K562 (cell line): Measurements from ENCODE around the gene TMEM229B. TPM values are rescaled to one million over a fixed set of nuclear protein-coding genes. Genes with fewer than 3 reads are reported as not detected.

Source experiments
- ATAC-seq: fragments of 200-7000 bp; cut with Tn5 transposase; 3 replicates; pipeline ENCODE4 v1.9.1; 2020; ENCODE audit warnings: moderate library complexity
- BruUV-seq: library from RNA; stranded (reverse); fragments of 400-500 nt; replicated peaks from 2 replicates; lab custom pipeline; 2021; lab: Mats Ljungman, UMichigan
- CTCF ChIA-PET: fragments of 300-600 bp; formaldehyde crosslinking; extraction: SDS; loops from one replicate; lab custom pipeline; 2021; ENCODE audit warnings: low intra/inter-chr PET ratio; lab: Yijun Ruan, JAX
- POLR2A ChIA-PET: fragments of 300-600, 350-650 bp; sonication (Branson Sonifier 250); formaldehyde crosslinking; extraction: SDS; loops from one replicate; lab custom pipeline; 2021; ENCODE audit warnings: antibody characterized with exemption, inconsistent platforms; lab: Yijun Ruan, JAX
- DNase-seq, 4 experiments: peaks; one replicate each; pipeline versions ENCODE4 v3.0.0 to v3.0.0-alpha.2; 2011 to 2018; ENCODE audit warnings: low spot score in 3 of 4, mixed read lengths in 3 of 4; ENCODE audit errors: extremely low read depth in 1 of 4
- FAIRE-seq: peaks from 2 replicates; lab custom pipeline; 2011; peaks lifted over from hg19 to GRCh38; lab: Jason Lieb, UNC
- H2AFZ ChIP-seq: 2 replicates; pipeline ENCODE4 v1.6.0; 2011; ENCODE audit warnings: low read depth, low read length, control low read depth, inconsistent platforms
- H3K27ac ChIP-seq: fragments of 200-600 bp; 3 replicates; pipeline ENCODE4 v1.8.0; 2011; ENCODE audit warnings: low read depth, mild to moderate bottlenecking, control low read depth, inconsistent platforms, low read length, moderate library complexity, mixed read lengths; ENCODE audit errors: extremely low read depth
- H3K27me3 ChIP-seq, 2 experiments: fragments of 300-600 bp in 1 of 2; 2 replicates in 1 of 2; 3 replicates in 1 of 2; pipeline versions ENCODE4 v1.6.0 to v1.8.0; 2011; ENCODE audit warnings: inconsistent platforms in 2 of 2, low read length in 2 of 2, mild to moderate bottlenecking in 1 of 2, mixed read lengths in 1 of 2, moderate library complexity in 1 of 2; ENCODE audit not compliant: control insufficient read depth in 2 of 2, insufficient read depth in 2 of 2
- H3K36me3 ChIP-seq: fragments of 300-600 bp; 3 replicates; pipeline ENCODE4 v1.8.0; 2011; ENCODE audit warnings: mild to moderate bottlenecking, low read length, inconsistent platforms; ENCODE audit not compliant: control insufficient read depth, insufficient read depth
- H3K4me1 ChIP-seq, 2 experiments: fragments of 200-600 bp in 1 of 2; replicated peaks in 1 of 2; 2 replicates in 1 of 2; 3 replicates in 1 of 2; pipeline versions ENCODE4 v1.5.1 to v1.8.0; 2011; ENCODE audit warnings: inconsistent platforms in 2 of 2, low read length in 2 of 2, mild to moderate bottlenecking in 1 of 2, mixed read lengths in 1 of 2, moderate library complexity in 1 of 2; ENCODE audit not compliant: control insufficient read depth in 2 of 2, insufficient read depth in 2 of 2
- H3K4me2 ChIP-seq: 2 replicates; pipeline ENCODE4 v1.6.1; 2011; ENCODE audit warnings: low read length, control low read depth, inconsistent platforms, mixed read lengths; ENCODE audit not compliant: insufficient read depth
- H3K4me3 ChIP-seq: fragments of 200-600 bp; sonication (generic), shearing (Covaris generic); 2 replicates; pipeline ENCODE4 v1.5.1; 2016; ENCODE audit warnings: control low read depth, inconsistent platforms
- H3K79me2 ChIP-seq: fragments of 200-600 bp; 3 replicates; pipeline ENCODE4 v1.8.0; 2011; ENCODE audit warnings: low read length, inconsistent platforms; ENCODE audit not compliant: control insufficient read depth, insufficient read depth
- H3K9ac ChIP-seq, 2 experiments: 2 replicates each; pipeline versions ENCODE4 v1.6.0 to v1.6.1; 2011; ENCODE audit warnings: low read depth in 2 of 2, low read length in 2 of 2, control low read depth in 1 of 2, inconsistent platforms in 1 of 2, mild to moderate bottlenecking in 1 of 2, mixed read lengths in 1 of 2; ENCODE audit not compliant: insufficient read depth in 1 of 2
- H3K9me1 ChIP-seq: one replicate; pipeline ENCODE4 v1.6.0; 2011; ENCODE audit warnings: inconsistent platforms, mild to moderate bottlenecking, low read length, moderate library complexity; ENCODE audit not compliant: control insufficient read depth, insufficient read depth
- H3K9me3 ChIP-seq: replicated peaks from 2 replicates; pipeline ENCODE4 v1.5.1; 2011; ENCODE audit warnings: low read depth, low read length, inconsistent platforms; ENCODE audit not compliant: control insufficient read depth, insufficient read depth
- H4K20me1 ChIP-seq: replicated peaks from 2 replicates; pipeline ENCODE4 v1.6.1; 2011; ENCODE audit warnings: low read length, inconsistent platforms, mixed read lengths; ENCODE audit not compliant: control insufficient read depth, insufficient read depth
- ARID3A ChIP-seq: IDR thresholded peaks from 2 replicates; pipeline ENCODE4 v1.6.1; 2012; ENCODE audit warnings: low read depth, low read length, improper control_type of control experiment, borderline replicate concordance
- CREM ChIP-seq: IDR thresholded peaks from 2 replicates; pipeline ENCODE4 v1.6.1; 2014; ENCODE audit warnings: antibody characterized with exemption, low read depth
- CUX1 ChIP-seq: fragments of 200-800 bp; sonication (Bioruptor generic); IDR thresholded peaks from 2 replicates; pipeline ENCODE4 v1.6.1; 2016; ENCODE audit warnings: missing genetic modification characterization, missing compliant biosample characterization
- ETS2 ChIP-seq: IDR thresholded peaks from 2 replicates; pipeline ENCODE4 v1.6.1; 2016; ENCODE audit warnings: borderline replicate concordance, missing genetic modification characterization, mild to moderate bottlenecking, moderate library complexity, missing compliant biosample characterization; ENCODE audit not compliant: poor library complexity, severe bottlenecking
- HOXB6 ChIP-seq: fragments of 250-450 bp; sonication (Bioruptor Pico); IDR thresholded peaks from 2 replicates; pipeline ENCODE4 v1.5.1; 2022; ENCODE audit warnings: mild to moderate bottlenecking, borderline replicate concordance
- POLR2AphosphoS2 ChIP-seq: IDR thresholded peaks from 2 replicates; pipeline ENCODE4 v1.6.1; 2012; ENCODE audit warnings: low read length, improper control_type of control experiment
- RFX5 ChIP-seq: IDR thresholded peaks from 2 replicates; pipeline ENCODE4 v1.6.1; 2011; ENCODE audit warnings: low read depth, mild to moderate bottlenecking, improper control_type of control experiment, low read length
- SPI1 ChIP-seq: IDR thresholded peaks from 2 replicates; pipeline ENCODE4 v1.6.1; 2011; ENCODE audit warnings: low read depth, low read length, control low read depth, borderline replicate concordance
- ZNF316 ChIP-seq: fragments of 450-650 bp; IDR thresholded peaks from 2 replicates; pipeline ENCODE4 v1.6.1; 2016
- WGBS: fragments of 100-300 bp; shearing (Covaris generic); methylation state at CpG from one replicate; pipeline ENCODE4 v1.1.6; 2016; ENCODE audit warnings: low coverage, mixed read lengths; ENCODE audit not compliant: insufficient coverage; ENCODE audit errors: missing lambda C conversion rate; 5-methylcytosine and 5-hydroxymethylcytosine counted together
- in situ Hi-C: fragments of 300-500 bp; cut with MboI; formaldehyde crosslinking; loops from 4 replicates; pipeline ENCODE4 v1.15.0; 2018; ENCODE audit warnings: inconsistent platforms, mixed read lengths
- intact Hi-C: fragments of 100-400 bp; cut with micrococcal nuclease; formaldehyde crosslinking; loops from 2 replicates; pipeline ENCODE4 v1.14.2; 2022
- polyA plus RNA-seq, 8 experiments: library from polyadenylated mRNA; depleted of rRNA in 4 of 8; stranded (reverse) in 5 of 8; unstranded in 3 of 8; fragments of >200 nt; fragmentation: Nextera tagmentation in 2 of 8; fragmentation: Illumina TruSeq in 1 of 8; extraction: Ambion mirVana in 2 of 8; extraction: Trizol in 1 of 8; gene quantifications; 2 replicates each; pipeline versions ENCODE4 v1.2.1 to v1.2.3, GENCODE V29; 2011 to 2014; ENCODE audit warnings: inconsistent platforms in 1 of 8, missing spikeins in 1 of 8
- total RNA-seq, 7 experiments: library from RNA; depleted of rRNA in 6 of 7; stranded (reverse); fragments of >200 nt in 6 of 7; fragmentation: Illumina TruSeq in 2 of 7; extraction: Trizol in 2 of 7; gene quantifications; 2 replicates each; pipeline versions ENCODE4 v1.2.1 to v1.2.3, GENCODE V29; 2011 to 2021; ENCODE audit warnings: low replicate concordance in 1 of 7

TMEM229B gene
- total and polyA plus RNA-seq, 9 of the 15 experiments (the other 6 are each of a cell fraction or from before 2014, with no cell fraction given): not detected

GRCh38 chr14:67526181-67526580, 37.7 kb upstream of the TMEM229B start (continued):
- TF ChIP-seq CUX1 (CRISPR knock-in tag): no peak

GRCh38 chr14:67525389-67525788, 36.9 kb upstream of the TMEM229B start:
- Histone ChIP-seq H4K20me1 (no peaks in the 10 kb centered on the region), H2AFZ (no peak overlapping the region), H3K4me3 (no peak overlapping the region), H3K4me1 (no peaks in the 10 kb centered on the region; a peak in 1 of 5 replicates), H3K79me2 (no peaks in the 10 kb centered on the region), H3K36me3 (no peaks in the 10 kb centered on the region), H3K9ac (no peak overlapping the region), H3K9me3 (no peaks in the 10 kb centered on the region), H3K27ac (no peak overlapping the region), H3K4me2 (no peak overlapping the region), H3K27me3 (peaks cover 6 to 23% of the 10 kb centered on the region in 2 experiments; a peak in 3 of 5 replicates), H3K9me1 (no peaks in the 10 kb centered on the region)
- in situ Hi-C loops: loop anchor here (5.0 kb wide), 1 partner anchor 42 kb away; no protein-coding TSS in a partner anchor
- FAIRE-seq (no peak), ATAC-seq (no peak), DNase-seq (no peak)
- intact Hi-C loops: no loop called here
- 0% methylated on average over 4 of the region's 4 CpGs for WGBS
- BruUV-seq: no TSS peak
- ChIA-PET POLR2A (interaction anchor here (0.6 to 1.0 kb wide), 2 partner anchors 47 to 149 kb away, joined by 3 to 6 read pairs; no protein-coding TSS in a partner anchor), CTCF (no interaction called here)
- no peak for TF ChIP-seq SPI1
- TF ChIP-seq ARID3A: no peak
- TF ChIP-seq HOXB6 (CRISPR knock-in tag): no peak
- TF ChIP-seq ZNF316: peak; percentile 32; the same call in 1 of the 2 replicates
- no peak for TF ChIP-seq CREM
- no peak for TF ChIP-seq POLR2AphosphoS2
- TF ChIP-seq RFX5: no peak
- TF ChIP-seq ETS2 (tag): no peak
